T-helper 2 cell treated with Interferon-gamma antibody and Interleukin-4, amounts not matched to agents 5 μg/mL and 100 μg/mL, for 36 hours (primary cell): Measurements from ENCODE around the gene CLCA2.

Experiments used
- DNase-seq: peaks from one replicate; pipeline ENCODE4 v3.0.0; 2021; ENCODE audit warnings: low spot score
- H3K27ac Mint-ChIP-seq: one replicate; pipeline ENCODE4 v1.8.0; 2021; ENCODE audit warnings: mild to moderate bottlenecking, mixed read lengths
- H3K27me3 Mint-ChIP-seq: one replicate; pipeline ENCODE4 v1.8.0; 2021; ENCODE audit warnings: low read depth, mixed read lengths
- H3K36me3 Mint-ChIP-seq: one replicate; pipeline ENCODE4 v1.8.0; 2021; ENCODE audit warnings: low read depth, mixed read lengths
- H3K4me1 Mint-ChIP-seq: one replicate; pipeline ENCODE4 v1.8.0; 2021; ENCODE audit warnings: low read depth, mixed read lengths
- H3K4me3 Mint-ChIP-seq: one replicate; pipeline ENCODE4 v1.8.0; 2022; ENCODE audit warnings: mild to moderate bottlenecking, moderate library complexity, mixed read lengths
- H3K9me3 Mint-ChIP-seq: one replicate; pipeline ENCODE4 v1.8.0; 2021; ENCODE audit warnings: mixed read lengths

CLCA2 gene

GRCh38 chr1:86471291-86471690 is 47.3 kb downstream of the CLCA2 start:
- H3K4me1 Mint-ChIP-seq = no peaks in the 10 kb centered on the region
- no peaks in the 10 kb centered on the region for H3K9me3 Mint-ChIP-seq
- no peaks in the 10 kb centered on the region for H3K36me3 Mint-ChIP-seq
- no peak for DNase-seq
- H3K4me3 Mint-ChIP-seq = no peak overlapping the region
- peaks cover 12% of the 10 kb centered on the region for H3K27me3 Mint-ChIP-seq
- H3K27ac Mint-ChIP-seq = no peak overlapping the region

DNA sequence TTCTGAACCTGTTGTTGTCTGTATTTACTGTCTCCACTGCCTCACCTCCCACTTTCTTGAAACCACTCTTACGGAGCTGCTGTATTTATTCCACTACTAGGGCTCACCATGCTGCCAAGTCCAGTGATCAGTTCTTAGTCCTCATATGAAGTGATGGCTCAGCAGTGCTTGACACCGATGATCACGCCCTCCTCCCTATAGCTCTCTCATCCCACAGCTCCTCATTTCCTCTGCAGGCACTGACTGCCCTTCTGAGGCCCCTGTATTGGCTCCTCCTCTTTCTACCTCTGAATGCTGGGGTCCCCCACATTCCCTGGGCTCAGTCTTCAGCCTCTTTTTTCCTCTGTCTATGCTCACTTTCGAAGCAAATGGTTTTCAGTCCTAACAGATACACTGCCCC is 48.2 kb downstream of the CLCA2 start:
- no peak overlapping the region for H3K27ac Mint-ChIP-seq
- peaks cover 12% of the 10 kb centered on the region for H3K27me3 Mint-ChIP-seq
- H3K9me3 Mint-ChIP-seq = no peaks in the 10 kb centered on the region
- H3K4me1 Mint-ChIP-seq = no peaks in the 10 kb centered on the region
- H3K4me3 Mint-ChIP-seq = no peak overlapping the region
- no peak for DNase-seq
- no peaks in the 10 kb centered on the region for H3K36me3 Mint-ChIP-seq

DNA sequence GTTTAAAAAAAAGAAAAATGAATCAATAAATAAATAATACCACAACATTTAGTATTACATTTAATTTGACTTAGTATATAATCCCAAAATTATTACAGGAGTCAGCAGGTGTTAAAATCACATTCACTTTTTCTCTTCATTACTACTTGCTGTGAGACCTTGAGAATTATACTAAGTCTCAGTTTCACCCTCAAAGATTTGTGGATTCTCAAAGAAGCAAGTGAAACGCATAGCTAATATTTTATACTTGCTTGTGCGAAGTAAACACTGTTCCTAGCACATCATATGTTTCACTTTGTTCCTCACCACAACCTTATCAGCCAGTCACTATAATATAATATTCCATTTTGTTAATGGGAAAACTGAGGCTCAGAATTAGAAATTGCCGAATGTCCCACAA is 48.8 kb downstream of the CLCA2 start:
- no peaks in the 10 kb centered on the region for H3K4me1 Mint-ChIP-seq
- H3K4me3 Mint-ChIP-seq = no peak overlapping the region
- peaks cover 12% of the 10 kb centered on the region for H3K27me3 Mint-ChIP-seq
- DNase-seq = no peak
- H3K9me3 Mint-ChIP-seq = no peaks in the 10 kb centered on the region
- no peaks in the 10 kb centered on the region for H3K36me3 Mint-ChIP-seq
- no peak overlapping the region for H3K27ac Mint-ChIP-seq

GRCh38 chr1:86477256-86477655 is 53.3 kb downstream of the CLCA2 start:
- Mint-ChIP-seq H3K4me1 (no peaks in the 10 kb centered on the region), H3K27me3 (peaks cover 5% of the 10 kb centered on the region), H3K4me3 (no peak overlapping the region), H3K36me3 (no peaks in the 10 kb centered on the region), H3K9me3 (no peaks in the 10 kb centered on the region), H3K27ac (no peak overlapping the region)
- DNase-seq = no peak

DNA sequence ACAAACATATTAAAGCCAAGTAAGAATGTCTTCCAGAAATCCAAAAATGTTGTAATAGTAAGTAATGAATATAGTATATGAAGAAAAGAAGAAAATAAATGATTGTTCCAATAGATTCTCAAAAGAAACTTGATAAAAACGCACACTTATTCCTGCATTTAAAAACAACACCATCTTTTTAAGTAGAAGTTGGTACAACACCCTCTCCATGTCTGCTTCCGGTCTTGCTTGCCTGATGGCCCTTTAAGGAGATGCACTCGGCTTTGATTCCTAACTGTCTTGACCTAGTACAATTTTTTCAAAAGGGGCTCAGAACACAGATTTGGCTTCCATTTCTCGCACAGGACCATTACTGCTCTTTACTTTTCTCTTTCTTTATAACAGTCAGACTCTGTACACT is 53.7 kb downstream of the CLCA2 start:
- Mint-ChIP-seq H3K36me3 (no peaks in the 10 kb centered on the region), H3K27ac (no peak overlapping the region), H3K27me3 (peaks cover 4% of the 10 kb centered on the region), H3K4me3 (no peak overlapping the region), H3K9me3 (no peaks in the 10 kb centered on the region), H3K4me1 (no peaks in the 10 kb centered on the region)
- no peak for DNase-seq

DNA sequence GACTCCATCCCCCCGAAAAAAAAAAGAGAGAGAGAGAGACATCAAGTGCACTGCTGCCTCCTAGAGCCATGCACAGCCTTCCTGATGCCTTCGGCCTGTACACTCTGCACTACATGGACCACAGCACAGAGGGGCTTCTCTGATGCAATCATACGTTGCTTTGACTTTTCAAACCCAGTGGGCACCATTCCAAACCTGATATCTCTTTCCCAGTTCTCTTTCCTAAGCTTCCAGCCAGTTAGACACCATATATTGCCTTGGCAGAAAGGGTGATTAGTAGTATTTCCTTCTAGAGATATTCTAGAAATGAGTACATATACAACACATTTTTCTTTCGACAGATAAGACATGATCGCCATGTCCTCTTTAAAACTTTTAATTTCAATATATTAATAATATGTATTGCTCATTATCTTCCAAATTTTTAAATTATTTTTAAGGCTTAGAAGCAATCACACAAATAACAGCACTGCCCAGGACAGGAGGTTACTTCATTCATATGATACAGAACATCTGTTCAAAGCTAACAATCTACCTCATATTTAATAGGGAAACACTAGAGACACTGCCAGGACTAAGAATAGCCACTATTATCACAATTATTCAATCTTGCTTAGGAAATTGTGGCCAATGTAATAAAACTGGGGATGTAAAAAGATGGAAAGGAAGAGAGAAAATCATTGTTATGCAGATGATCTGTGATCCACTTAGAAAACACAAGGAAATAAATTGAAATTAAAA is 54.6 kb downstream of the CLCA2 start:
- Mint-ChIP-seq H3K4me3 (no peak overlapping the region), H3K4me1 (no peaks in the 10 kb centered on the region), H3K9me3 (no peaks in the 10 kb centered on the region), H3K27ac (no peak overlapping the region), H3K27me3 (peaks cover 4% of the 10 kb centered on the region), H3K36me3 (no peaks in the 10 kb centered on the region)
- no peak for DNase-seq

DNA sequence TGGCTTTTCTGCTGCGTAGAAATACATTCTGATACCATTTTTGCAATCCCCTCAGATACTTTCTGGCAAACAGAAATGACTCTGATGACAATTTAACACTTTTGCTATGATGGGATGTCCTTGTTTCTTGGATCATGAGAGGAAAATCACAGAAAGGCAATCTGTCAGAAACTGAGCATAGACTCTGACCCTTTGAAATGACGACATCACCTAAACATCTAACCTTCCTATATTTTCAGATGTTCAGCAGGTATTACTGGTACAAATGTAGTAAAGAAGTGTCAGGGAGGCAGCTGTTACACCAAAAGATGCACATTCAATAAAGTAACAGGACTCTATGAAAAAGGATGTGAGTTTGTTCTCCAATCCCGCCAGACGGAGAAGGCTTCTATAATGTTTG is 58.0 kb downstream of the CLCA2 start:
- Mint-ChIP-seq H3K4me3 (no peak overlapping the region), H3K27ac (no peak overlapping the region), H3K36me3 (no peaks in the 10 kb centered on the region), H3K9me3 (no peaks in the 10 kb centered on the region), H3K4me1 (no peaks in the 10 kb centered on the region), H3K27me3 (peaks cover 4% of the 10 kb centered on the region)
- DNase-seq = no peak

DNA sequence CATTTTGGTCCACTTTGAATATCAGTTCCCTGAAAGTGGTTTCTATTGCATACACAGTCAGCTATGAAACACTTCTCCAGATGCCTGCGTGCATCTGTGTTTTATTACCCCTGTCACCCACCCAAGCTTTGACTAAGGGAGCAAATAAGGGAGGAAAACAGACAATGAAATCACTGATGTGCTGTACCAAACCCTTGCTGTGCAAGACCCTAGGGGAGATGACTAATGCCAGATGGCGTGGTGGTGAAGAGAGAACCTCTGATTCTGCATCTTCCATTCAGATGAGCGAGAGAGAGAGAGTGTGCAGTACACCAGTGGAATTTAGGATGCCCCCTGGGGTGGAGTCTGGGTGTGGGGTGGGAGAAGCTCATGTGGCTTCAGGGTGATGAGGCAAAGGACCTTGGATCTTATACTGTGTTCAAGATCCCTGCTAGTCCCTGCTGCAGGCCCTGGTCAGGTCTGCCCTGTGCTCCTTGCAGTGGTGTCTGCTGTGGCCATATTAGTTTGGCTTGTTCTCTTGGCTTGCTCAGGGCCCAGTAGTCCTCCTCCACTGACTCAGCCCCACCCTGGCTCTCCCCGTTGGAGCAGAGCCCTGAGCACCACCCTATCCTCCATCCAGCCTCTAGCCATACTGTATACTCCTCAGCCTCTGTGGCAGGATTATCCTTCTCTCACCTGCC is 63.3 kb downstream of the CLCA2 start:
- H3K36me3 Mint-ChIP-seq = no peaks in the 10 kb centered on the region

GRCh38 chr1:86487811-86488141 is 63.8 kb downstream of the CLCA2 start:
- no peaks in the 10 kb centered on the region for H3K27me3 Mint-ChIP-seq
- no peaks in the 10 kb centered on the region for H3K4me1 Mint-ChIP-seq
- H3K9me3 Mint-ChIP-seq = no peaks in the 10 kb centered on the region
- no peak overlapping the region for H3K4me3 Mint-ChIP-seq
- DNase-seq = no peak
- no peaks in the 10 kb centered on the region for H3K36me3 Mint-ChIP-seq
- H3K27ac Mint-ChIP-seq = no peak overlapping the region

More for the DNA sequence above, 63.3 kb downstream of the CLCA2 start:
- H3K9me3 Mint-ChIP-seq = no peaks in the 10 kb centered on the region
- H3K27me3 Mint-ChIP-seq = no peaks in the 10 kb centered on the region
- no peaks in the 10 kb centered on the region for H3K4me1 Mint-ChIP-seq
- DNase-seq = no peak
- H3K27ac Mint-ChIP-seq = no peak overlapping the region
- no peak overlapping the region for H3K4me3 Mint-ChIP-seq

DNA sequence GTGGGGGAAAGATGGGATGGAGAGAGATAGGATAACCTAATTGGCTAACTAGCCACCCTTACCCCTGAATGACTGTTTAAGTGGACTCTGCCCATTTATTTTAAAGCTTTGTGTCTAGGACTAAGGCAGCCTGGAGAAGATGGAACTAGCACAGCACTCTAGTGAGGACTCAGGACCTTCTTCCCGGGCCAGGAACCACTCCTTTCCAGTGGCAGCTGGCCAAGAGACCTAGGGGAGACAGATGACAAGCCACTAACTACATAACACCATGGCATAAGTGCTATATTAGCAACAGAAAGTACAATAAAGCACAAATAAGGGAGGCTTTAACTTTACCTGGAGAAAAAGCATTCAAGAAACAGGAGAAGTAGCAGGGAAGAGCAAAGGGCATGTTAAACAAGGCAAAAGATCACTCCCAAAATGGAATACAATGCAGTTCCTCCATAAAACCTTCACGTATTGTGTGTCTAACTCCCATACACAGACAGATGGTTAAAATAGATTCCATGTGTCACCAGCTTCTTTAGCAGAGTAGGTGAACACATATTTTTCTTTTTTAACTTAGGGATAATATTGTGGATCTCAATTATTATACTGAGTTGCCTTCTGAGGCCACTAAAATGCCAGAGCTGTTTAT is 65.4 kb downstream of the CLCA2 start:
- no peak for DNase-seq
- no peaks in the 10 kb centered on the region for H3K9me3 Mint-ChIP-seq
- no peak overlapping the region for H3K27ac Mint-ChIP-seq
- no peak overlapping the region for H3K4me3 Mint-ChIP-seq
- no peaks in the 10 kb centered on the region for H3K27me3 Mint-ChIP-seq
- no peaks in the 10 kb centered on the region for H3K36me3 Mint-ChIP-seq
- no peaks in the 10 kb centered on the region for H3K4me1 Mint-ChIP-seq

GRCh38 chr1:86491171-86491950 is 67.4 kb downstream of the CLCA2 start:
- H3K4me1 Mint-ChIP-seq = no peaks in the 10 kb centered on the region
- no peaks in the 10 kb centered on the region for H3K27me3 Mint-ChIP-seq
- no peak overlapping the region for H3K4me3 Mint-ChIP-seq
- DNase-seq = no peak
- H3K36me3 Mint-ChIP-seq = no peaks in the 10 kb centered on the region
- H3K27ac Mint-ChIP-seq = no peak overlapping the region
- H3K9me3 Mint-ChIP-seq = no peaks in the 10 kb centered on the region

DNA sequence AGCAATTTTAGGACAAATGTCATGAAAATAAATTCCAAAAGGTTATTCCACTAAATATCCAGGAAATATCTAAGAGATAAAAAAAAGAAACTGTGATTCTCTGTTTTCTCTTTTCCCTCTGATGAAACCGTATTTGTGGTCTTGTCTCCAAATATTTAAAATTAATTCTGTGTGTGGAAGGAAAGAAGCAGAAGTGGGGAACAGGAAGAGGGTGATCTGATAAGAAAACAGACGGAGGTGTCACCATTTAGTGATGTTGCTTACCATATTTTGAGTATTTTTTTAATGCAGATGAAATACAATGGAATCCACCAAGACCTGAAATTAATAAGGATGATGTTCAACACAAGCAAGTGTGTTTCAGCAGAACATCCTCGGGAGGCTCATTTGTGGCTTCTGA is 74.3 kb downstream of the CLCA2 start:
- Mint-ChIP-seq H3K9me3 (no peaks in the 10 kb centered on the region), H3K4me3 (no peak overlapping the region), H3K4me1 (peaks cover 11% of the 10 kb centered on the region), H3K36me3 (no peaks in the 10 kb centered on the region), H3K27ac (no peak overlapping the region), H3K27me3 (peaks cover 9% of the 10 kb centered on the region)
- DNase-seq = no peak

- no peaks in the 10 kb centered on the region for H3K36me3 Mint-ChIP-seq
- H3K9me3 Mint-ChIP-seq = no peaks in the 10 kb centered on the region
- no peak for DNase-seq
- H3K27me3 Mint-ChIP-seq = peaks cover 22% of the 10 kb centered on the region
- H3K27ac Mint-ChIP-seq = no peak overlapping the region
- H3K4me3 Mint-ChIP-seq = no peak overlapping the region
- peaks cover 14% of the 10 kb centered on the region for H3K4me1 Mint-ChIP-seq
Observed at GRCh38 chr1:86499987-86500593, 76.1 kb downstream of the CLCA2 start.

DNA sequence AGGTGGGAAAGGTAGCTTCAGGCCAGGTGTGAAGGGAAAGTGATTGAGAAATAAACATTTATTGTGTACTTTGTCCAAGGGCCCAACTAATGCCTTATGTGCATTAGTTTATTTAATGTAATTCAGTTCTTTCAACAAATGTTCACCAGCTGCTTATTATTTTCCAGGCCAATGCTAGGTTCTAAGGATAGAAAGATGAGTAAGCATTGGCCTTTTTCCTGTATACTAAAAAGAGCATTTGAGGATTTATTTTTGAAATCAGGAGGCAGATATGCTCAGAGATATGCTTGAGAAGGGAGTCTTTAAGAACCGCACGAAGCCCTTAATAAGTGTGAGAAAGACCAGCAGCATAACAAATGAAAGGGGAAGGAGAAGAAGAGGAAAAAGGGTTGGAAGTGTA is 76.7 kb downstream of the CLCA2 start:
- Mint-ChIP-seq H3K27ac (no peak overlapping the region), H3K36me3 (no peaks in the 10 kb centered on the region), H3K4me1 (peaks cover 14% of the 10 kb centered on the region), H3K27me3 (peaks cover 25% of the 10 kb centered on the region), H3K9me3 (no peaks in the 10 kb centered on the region), H3K4me3 (no peak overlapping the region)
- DNase-seq = no peak
